Measurements from ENCODE around the gene BCAS3. TPM values are rescaled to one million over a fixed set of nuclear protein-coding genes. Genes with fewer than 3 reads are reported as not detected.

Gene BCAS3
- total RNA-seq, 4 donors from 2014 or later: 20.7 to 76.3 (median 39.8) TPM

DNA sequence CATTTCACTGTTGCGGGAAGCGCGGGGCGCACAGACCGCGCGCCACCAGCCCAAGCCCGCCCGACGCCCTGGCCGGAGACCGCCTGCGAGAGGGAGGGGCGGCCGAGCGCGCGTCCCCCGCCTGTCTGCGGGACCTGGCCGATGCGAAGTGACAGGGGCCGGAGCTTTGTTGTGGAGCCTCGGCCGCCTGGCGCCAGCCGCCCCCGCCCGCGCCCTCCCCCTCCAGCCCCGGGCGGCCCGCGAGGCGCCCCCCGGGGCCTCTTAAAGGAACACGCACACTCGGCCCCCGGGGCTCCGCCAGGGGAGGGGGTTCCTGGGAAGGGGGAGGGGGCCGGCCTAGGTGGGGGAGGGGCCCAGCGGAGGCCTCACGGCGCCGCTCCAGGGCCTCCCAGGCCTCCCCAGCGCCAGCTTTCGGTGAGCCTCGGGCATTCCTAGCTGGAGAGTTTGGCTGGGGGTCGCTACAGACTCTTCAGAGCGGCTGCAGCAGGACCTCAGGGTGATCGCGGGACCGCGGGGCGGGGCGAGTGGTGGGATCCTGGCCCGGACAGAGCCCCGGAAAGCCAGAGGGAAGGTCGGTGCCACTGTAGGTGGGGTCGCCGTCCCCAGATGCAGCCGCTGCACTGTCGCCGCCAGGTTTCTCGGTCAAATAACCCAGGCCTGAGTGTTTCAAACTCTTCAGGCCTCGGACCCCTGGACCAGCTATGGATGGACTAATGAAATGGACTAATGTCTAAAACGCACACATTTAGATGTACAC is 719.6 kb downstream of the BCAS3 start:
- Histone ChIP-seq H3K36me3 (no peaks in the 10 kb centered on the region), H3K27me3 (peaks cover 71% of the 10 kb centered on the region), H3K4me1 (peaks cover 11 to 43% (median 31%) of the 10 kb centered on the region in 4 donors), H3K4me3 (peak overlapping the region in 2 of 4 donors; percentile 20 to 54), H3K27ac (peak overlapping the region; percentile 53 to 78 (median 75)), H3K9me3 (no peaks in the 10 kb centered on the region)
- intact Hi-C loops (cut with DNase I; ENCODE audit: low total_unique reads) (no loop called here), in situ Hi-C loops (cut with MboI; ENCODE audit: low pct_ligation_motif_present in 1 of 4, low pct_unique_long_range_greater_than_20kb in 1 of 4, low sequenced_read_pairs in 3 of 4) (loop anchor here (25.0 kb wide), 5 partner anchors 160 to 685 kb away; no protein-coding TSS in a partner anchor)
- WGBS, 2 donors (ENCODE audit: low coverage in 1 of 2): 5% methylated on average over 48 of the region's 67 CpGs; no CpG with 5 or more reads in 1 of the 2 donors
- no peak for DNase-seq
- TF ChIP-seq EP300 (IDR thresholded peaks at IDR 0.05; ENCODE audit: low read depth) (no peak), POLR2A (IDR thresholded peaks at IDR 0.05) (no peak), POLR2AphosphoS5 (IDR thresholded peaks at IDR 0.05) (no peak), CTCF (IDR thresholded peaks at IDR 0.05) (no peak)

- Histone ChIP-seq H3K36me3 (no peaks in the 10 kb centered on the region), H3K4me3 (peak overlapping the region; percentile 11 to 54 (median 30)), H3K9me3 (no peaks in the 10 kb centered on the region), H3K27ac (peak overlapping the region; percentile 53 to 78 (median 75)), H3K4me1 (peaks cover 11 to 47% (median 37%) of the 10 kb centered on the region in 4 donors), H3K27me3 (peaks cover 85% of the 10 kb centered on the region)
- no peak for TF ChIP-seq POLR2A (IDR thresholded peaks at IDR 0.05)
- 11 to 17% methylated on average over 9 to 24 of the region's 34 CpGs for WGBS, 2 donors (ENCODE audit: low coverage in 1 of 2)
- intact Hi-C loops (cut with DNase I; ENCODE audit: low total_unique reads): no loop called here
- in situ Hi-C loops (cut with MboI; ENCODE audit: low pct_ligation_motif_present in 1 of 4, low pct_unique_long_range_greater_than_20kb in 1 of 4, low sequenced_read_pairs in 3 of 4): loop anchor here (25.0 kb wide), 5 partner anchors 161 to 686 kb away; no protein-coding TSS in a partner anchor
- DNase-seq: no peak
Observed at GRCh38 chr17:61398721-61399130, 721.1 kb downstream of the BCAS3 start.

- peak; percentile 55 for DNase-seq
- Histone ChIP-seq H3K4me1 (peaks cover 11 to 53% (median 41%) of the 10 kb centered on the region in 4 donors), H3K9me3 (no peaks in the 10 kb centered on the region), H3K27ac (peak within 1 kb of the TSS; percentile 53 to 78 (median 75)), H3K4me3 (peak within 1 kb of the TSS; percentile 20 to 54 (median 30)), H3K27me3 (peaks cover 92% of the 10 kb centered on the region), H3K36me3 (no peaks in the 10 kb centered on the region)
- intact Hi-C loops (cut with DNase I; ENCODE audit: low total_unique reads) (no loop called here), in situ Hi-C loops (cut with MboI; ENCODE audit: low pct_ligation_motif_present in 1 of 4, low pct_unique_long_range_greater_than_20kb in 1 of 4, low sequenced_read_pairs in 3 of 4) (loop anchor here (25.0 kb wide), 6 partner anchors 162 to 687 kb away; no protein-coding TSS in a partner anchor)
- TF ChIP-seq EP300 (IDR thresholded peaks at IDR 0.05; ENCODE audit: low read depth) (no peak), POLR2AphosphoS5 (IDR thresholded peaks at IDR 0.05) (peak in 2 of 3 donors; percentile 55)
- 4% methylated on average over 64 of the region's 98 CpGs; no CpG with 5 or more reads in 1 of the 2 donors for WGBS, 2 donors (ENCODE audit: low coverage in 1 of 2)
Observed at GRCh38 chr17:61399131-61400065, 721.7 kb downstream of the BCAS3 start, which contains the start of gene TBX2. TBX2 (plus strand) TSS chr17:61399843; CDS start chr17:61400177, 334 bp downstream.

DNA sequence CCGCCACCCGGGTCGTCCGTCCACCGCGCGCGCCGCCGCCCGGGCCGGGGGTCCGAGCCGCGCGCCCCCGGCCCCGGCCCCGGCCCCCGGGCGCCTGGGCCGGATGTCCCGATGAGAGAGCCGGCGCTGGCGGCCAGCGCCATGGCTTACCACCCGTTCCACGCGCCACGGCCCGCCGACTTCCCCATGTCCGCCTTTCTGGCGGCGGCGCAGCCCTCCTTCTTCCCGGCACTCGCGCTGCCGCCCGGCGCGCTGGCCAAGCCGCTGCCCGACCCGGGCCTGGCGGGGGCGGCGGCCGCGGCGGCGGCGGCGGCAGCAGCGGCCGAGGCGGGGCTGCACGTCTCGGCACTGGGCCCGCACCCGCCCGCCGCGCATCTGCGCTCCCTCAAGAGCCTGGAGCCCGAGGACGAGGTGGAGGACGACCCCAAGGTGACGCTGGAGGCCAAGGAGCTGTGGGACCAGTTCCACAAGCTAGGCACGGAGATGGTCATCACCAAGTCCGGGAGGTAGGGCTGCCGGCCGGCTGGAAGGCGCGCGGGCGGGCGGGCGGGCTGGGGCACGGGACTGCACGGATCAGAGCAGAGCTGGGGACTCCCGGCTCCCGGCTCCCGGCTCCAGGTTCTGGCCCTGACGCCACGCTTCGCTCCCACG is 722.5 kb downstream of the BCAS3 start:
- H3K27ac ChIP-seq: peak overlapping the region; percentile 41 to 64 (median 56)
- H3K4me3 ChIP-seq: peak overlapping the region; percentile 20 to 51 (median 30)
- no peaks in the 10 kb centered on the region for H3K36me3 ChIP-seq
- intact Hi-C loops (cut with DNase I; ENCODE audit: low total_unique reads): no loop called here
- TF ChIP-seq EP300 (IDR thresholded peaks at IDR 0.05; ENCODE audit: low read depth): no peak
- no peak for TF ChIP-seq POLR2AphosphoS5 (IDR thresholded peaks at IDR 0.05)
- TF ChIP-seq CTCF (IDR thresholded peaks at IDR 0.05): no peak
- no peak for TF ChIP-seq POLR2A (IDR thresholded peaks at IDR 0.05)
- H3K27me3 ChIP-seq: peaks cover 96% of the 10 kb centered on the region
- H3K9me3 ChIP-seq: no peaks in the 10 kb centered on the region
- in situ Hi-C loops (cut with MboI; ENCODE audit: low pct_ligation_motif_present in 1 of 4, low pct_unique_long_range_greater_than_20kb in 1 of 4, low sequenced_read_pairs in 3 of 4): loop anchor here in 1 of 4 donors (25.0 kb wide), 1 partner anchor 437 kb away; no protein-coding TSS in a partner anchor
- H3K4me1 ChIP-seq: peaks cover 15 to 61% (median 49%) of the 10 kb centered on the region in 4 donors
- no peak for DNase-seq
- WGBS, 2 donors (ENCODE audit: low coverage in 1 of 2): 6% methylated on average over 62 of the region's 90 CpGs; no CpG with 5 or more reads in 1 of the 2 donors

All from transverse colon (tissue), 4 donors.